Measurements from ENCODE around the gene MINDY4.

The MINDY4 gene

GRCh38 chr7:30880941-30881340, 109.7 kb downstream of the MINDY4 start:
- FAIRE-seq = no peak

DNA sequence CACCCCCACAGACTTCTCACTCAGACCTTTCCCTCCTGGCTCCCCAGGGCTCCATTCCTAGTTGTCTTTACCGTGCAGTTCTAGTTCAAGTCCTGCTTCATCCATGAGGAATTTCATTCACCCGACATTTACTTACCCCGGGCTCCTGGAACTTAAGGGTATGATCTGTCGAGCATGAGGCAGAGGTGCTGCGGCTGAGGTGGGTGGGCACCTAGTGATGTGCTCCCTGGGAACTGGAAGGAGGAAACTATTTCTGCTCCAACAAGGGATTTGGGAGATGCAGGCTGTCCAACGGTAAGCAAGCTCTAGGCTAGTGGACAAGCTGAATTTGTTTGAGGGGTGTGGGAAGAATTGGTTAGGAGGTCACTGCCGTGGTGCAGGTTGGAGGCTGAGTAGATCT, 110.2 kb downstream of the MINDY4 start:
- no peak for FAIRE-seq

DNA sequence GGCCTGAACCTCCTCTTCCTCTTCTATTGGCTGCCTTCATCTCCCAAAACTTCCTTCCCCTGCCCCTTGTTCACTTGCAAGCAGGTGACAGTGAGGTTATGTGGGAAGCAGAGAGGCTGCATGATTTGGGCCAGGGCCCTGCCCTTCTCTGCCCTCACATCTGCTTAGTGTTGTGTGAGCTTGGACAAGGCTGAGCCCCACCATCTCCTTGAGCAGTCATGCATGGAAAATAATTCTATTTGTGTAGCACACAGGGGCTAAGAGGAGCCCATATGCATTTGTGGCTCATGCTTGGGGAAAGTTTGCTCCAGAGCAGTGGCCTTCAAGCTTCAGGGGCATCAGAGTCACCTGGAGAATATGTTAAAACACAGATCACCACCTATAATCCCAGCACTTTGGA, 113.7 kb downstream of the MINDY4 start:
- no peak for FAIRE-seq

GRCh38 chr7:30886608-30887011, 115.4 kb downstream of the MINDY4 start:
- no peak for FAIRE-seq

- FAIRE-seq = no peak
Measured at GRCh38 chr7:30887464-30887872, 116.3 kb downstream of the MINDY4 start.

GRCh38 chr7:30888747-30889146, 117.5 kb downstream of the MINDY4 start:
- no peak for FAIRE-seq

GRCh38 chr7:30890226-30890625, 119.0 kb downstream of the MINDY4 start:
- no peak for FAIRE-seq

GRCh38 chr7:30893357-30893756, 122.1 kb downstream of the MINDY4 start:
- FAIRE-seq = no peak

GRCh38 chr7:30894009-30894408, 122.8 kb downstream of the MINDY4 start:
- FAIRE-seq = no peak

GRCh38 chr7:30894866-30895605, 123.8 kb downstream of the MINDY4 start:
- FAIRE-seq = no peak

DNA sequence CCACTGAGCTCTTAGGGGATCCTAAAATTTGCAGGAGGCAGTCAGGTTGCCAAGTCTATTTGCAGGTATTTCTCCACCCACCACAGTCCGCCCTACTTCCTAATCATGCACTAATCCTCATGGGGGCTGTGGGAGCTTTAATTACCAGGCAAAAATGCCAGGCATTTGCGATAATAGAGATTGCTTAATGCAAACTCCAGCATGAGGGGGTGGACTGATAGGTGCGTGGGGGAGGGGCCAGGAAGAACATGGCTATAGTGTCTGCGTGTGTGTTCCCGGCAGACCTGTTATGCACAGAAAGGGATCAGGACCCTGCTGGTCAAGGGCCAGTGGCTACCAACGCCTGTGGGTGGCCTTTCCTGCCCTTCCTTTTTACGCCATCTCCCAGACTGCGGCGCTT, 124.8 kb downstream of the MINDY4 start:
- no peak for FAIRE-seq

DNA sequence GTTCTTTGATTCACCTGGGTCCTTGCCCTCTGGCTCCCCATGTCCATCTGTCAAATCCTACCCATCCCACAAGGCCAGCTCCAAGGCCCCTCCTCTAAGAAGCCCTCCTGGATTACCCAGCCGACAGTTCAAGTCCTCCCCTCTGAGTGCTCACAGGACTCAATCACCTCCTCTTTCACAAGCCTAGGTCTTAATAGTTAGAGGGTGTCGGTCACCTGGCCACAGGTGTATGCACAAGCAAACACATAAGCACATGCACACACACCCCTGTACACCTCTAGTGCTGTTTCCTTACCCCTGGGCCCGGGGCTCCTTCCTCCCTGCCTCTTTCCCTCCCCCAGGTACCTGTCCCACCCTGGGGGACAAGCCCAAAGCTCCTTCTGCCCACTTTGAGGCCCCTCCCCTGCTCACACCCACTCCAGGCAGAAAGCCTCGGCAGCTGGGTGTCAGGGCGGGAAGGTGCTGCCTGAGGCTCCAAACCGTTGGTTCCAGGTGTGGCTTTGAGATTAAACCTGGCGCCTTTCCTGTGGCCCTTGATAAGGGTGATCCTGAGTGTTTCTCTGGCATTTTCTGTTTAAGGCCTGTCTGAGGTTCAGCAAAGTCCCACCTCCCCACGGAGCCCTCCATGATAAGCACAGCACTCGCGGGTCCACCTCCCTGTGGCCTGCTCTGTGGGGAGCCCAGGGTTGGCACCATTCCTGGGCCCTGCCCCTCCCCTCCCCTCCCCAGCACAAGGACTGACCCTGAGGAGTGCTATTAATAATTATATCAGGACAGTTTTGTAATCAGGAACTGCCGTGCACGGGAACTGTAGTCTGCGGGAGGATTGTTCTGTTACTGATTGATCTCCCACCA, 125.8 kb downstream of the MINDY4 start:
- FAIRE-seq = no peak

DNA sequence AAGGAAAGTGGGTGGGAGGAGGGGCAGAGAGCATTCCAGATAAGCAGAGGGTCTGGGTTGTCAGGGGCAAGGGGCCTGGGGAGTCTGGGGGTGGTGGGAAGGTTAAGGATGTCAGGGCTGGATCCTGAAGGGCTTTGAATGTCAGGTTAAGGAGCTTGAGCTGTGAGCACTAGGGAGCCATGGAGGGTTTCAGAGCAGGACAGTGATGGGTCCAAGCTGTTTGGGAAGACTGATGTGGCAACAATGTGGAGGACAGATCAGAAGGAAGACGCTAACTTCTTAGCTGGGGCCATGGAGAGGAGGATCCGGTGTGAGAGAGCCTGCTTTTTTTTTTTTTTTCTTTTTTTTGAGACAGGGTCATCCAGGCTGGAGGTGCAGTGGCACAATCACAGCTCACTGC, 126.6 kb downstream of the MINDY4 start:
- no peak for FAIRE-seq

- no peak for FAIRE-seq
Measured at GRCh38 chr7:30898411-30898810, 127.2 kb downstream of the MINDY4 start.

- FAIRE-seq = no peak
Measured at GRCh38 chr7:30899066-30899465, 127.8 kb downstream of the MINDY4 start.

DNA sequence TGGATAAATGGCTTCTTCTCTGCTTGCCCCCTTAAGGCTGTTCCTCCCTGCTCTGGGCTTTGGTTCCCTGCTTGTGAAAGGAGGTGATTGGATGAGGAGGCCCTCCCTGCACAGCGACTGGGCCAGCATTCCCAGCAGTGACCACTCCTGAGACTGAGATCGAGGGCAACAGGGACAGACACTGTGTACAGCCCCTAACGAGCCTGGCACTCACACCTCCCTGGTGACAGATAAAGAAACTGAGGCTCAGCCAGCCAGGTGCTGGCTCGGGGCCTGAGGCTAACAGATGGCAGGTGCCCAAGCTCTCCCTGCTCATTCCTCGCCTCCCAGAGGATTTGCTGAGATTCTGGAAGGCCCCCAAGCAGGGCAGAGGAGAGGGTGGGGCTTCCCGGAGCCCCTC, 128.4 kb downstream of the MINDY4 start:
- FAIRE-seq = no peak

GRCh38 chr7:30900053-30900452, 128.8 kb downstream of the MINDY4 start:
- no peak for FAIRE-seq

DNA sequence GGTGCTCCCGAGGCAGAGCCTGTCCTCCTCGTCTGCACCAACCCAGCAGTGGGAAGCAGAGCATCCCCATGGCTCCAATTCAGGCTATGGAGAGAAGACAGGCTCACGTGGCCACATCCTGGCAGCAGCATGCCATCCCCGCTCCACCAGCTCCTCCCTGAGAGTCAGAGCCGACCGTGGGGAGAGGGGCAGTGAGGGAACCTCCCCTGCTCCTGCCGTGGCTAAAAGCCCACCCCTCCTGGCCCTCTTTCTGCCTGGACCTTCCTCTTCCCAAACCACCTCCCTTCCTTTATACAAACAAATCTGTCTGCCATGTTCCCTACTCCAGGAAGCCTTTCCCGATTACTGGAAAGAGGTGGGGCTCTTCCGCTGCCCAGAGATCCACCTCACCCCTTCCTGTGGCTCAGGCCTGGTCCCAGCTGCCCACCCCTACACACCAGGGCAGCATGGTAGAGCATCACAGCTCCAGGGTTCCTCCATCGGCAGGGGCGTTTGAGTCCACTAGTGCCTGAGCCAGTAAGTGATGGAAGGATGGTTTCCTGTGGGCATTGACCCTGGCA, 129.7 kb downstream of the MINDY4 start:
- FAIRE-seq = no peak

- FAIRE-seq = no peak
Measured at GRCh38 chr7:30901856-30902255, 130.6 kb downstream of the MINDY4 start.

GRCh38 chr7:30902466-30902865, 131.2 kb downstream of the MINDY4 start:
- FAIRE-seq = no peak

- no peak for FAIRE-seq
Measured at GRCh38 chr7:30903146-30903545, 131.9 kb downstream of the MINDY4 start.

GRCh38 chr7:30904561-30904960, 133.3 kb downstream of the MINDY4 start:
- no peak for FAIRE-seq

GRCh38 chr7:30905078-30906012, 134.1 kb downstream of the MINDY4 start:
- FAIRE-seq = no peak

Data from endometrium (tissue), 2 donors.